GM18873 (cell line): ENCODE measurements around the gene CDAN1.
"Not testable (repeated sequence)": the region's sequence is repeated elsewhere in the genome, so short reads cannot be mapped to it uniquely, and the experiment has no call there.

Experiments
- ATAC-seq: cut with Tn5 transposase; IDR thresholded peaks from one replicate; pipeline ENCODE4 v1.9.1; 2021; ENCODE audit warnings: mild to moderate bottlenecking, moderate library complexity, moderate number of reproducible peaks; ENCODE audit not compliant: unreplicated experiment, low FRiP score

CDAN1 gene

DNA sequence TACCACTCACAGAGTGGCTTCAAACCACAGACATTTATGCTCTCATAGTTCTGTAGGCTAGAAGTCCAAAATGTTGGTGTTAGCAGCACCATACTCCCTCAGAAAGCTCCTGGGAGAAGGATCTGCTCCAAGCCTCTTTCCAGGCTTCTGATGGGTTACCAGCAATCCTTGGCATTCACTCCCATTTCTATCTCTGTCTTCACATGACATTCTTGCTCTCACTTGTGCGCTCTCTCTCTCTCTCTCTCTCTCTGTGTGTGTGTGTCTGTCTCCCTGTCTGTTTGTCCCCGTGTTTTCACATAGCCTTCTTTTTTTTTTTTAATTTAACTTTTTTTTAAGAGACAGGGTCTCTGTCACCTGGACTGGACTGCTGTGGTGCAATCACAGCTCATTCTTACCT is 26.3 kb downstream of the CDAN1 start:
- ATAC-seq = no peak

DNA sequence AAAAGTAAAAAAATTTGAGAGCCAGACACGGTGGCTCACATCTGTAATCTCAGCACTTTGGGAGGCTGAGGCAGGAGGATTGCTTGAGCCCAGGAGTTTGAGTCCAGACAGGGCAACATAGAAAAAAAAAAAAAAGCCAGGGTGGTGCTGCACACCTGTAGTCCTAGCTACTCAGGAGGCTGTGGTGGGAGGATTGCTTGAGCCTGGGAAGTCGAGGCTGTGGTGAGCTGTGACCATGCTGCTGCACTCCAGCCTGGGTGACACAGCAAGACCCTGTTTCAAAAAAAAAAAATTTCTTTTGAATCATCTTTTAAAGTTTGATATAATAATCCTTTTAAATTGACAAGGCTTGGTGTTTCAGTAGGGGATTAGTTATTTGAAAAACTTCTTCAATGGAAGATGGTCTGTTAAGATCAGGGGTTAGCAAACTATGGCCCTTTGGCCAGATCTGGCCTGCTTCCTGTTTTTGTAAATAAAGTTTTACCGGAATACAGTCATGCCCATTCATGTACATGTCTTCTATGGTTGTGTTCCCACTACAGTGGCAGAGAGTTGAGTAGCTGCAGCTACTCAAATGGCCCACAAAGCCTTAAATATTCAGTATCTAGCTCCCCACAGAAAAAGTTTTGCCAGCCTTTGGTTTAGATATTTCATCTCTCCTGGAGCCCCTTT is 28.9 kb downstream of the CDAN1 start:
- no peak for ATAC-seq

DNA sequence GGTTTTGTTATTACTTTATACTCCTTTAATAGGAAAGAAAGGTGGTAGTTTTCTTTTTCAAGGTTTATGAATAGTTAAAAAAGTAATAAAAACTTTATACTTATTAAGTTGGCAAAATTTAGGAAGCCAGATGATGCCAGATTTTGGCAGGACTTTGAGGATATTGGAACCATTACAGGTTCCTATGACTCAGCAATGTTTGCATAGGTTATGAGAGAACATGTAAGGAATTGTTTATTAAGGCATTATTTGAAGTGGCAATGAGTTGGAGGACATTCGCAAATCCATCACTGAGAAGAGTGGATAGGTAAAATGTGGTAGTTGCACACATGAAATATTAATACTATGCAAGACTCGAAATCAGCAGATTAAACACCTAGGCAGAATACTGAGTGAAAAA is 29.9 kb downstream of the CDAN1 start:
- no peak for ATAC-seq

DNA sequence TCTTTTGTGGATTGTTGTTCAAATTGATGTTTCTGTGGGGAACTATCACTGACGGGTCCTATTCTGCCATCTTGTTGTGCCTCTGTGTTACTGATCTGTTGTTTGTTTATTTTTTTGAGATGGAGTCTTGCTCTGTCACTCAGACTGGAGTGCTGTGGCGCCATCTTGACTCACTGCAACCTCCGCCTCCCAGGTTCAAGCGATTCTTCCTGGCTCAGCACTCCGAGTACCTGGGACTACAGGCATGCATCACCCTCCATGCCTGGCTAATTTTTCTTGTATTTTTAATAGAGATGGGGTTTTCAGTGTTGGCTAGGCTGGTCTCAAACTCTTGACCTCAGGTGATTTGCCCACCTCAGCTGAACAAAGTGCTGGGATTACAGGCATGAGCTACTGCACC is 31.6 kb downstream of the CDAN1 start:
- ATAC-seq = no peak

- no peak for ATAC-seq
Measured at GRCh38 chr15:42704492-42704926, 32.4 kb downstream of the CDAN1 start.

DNA sequence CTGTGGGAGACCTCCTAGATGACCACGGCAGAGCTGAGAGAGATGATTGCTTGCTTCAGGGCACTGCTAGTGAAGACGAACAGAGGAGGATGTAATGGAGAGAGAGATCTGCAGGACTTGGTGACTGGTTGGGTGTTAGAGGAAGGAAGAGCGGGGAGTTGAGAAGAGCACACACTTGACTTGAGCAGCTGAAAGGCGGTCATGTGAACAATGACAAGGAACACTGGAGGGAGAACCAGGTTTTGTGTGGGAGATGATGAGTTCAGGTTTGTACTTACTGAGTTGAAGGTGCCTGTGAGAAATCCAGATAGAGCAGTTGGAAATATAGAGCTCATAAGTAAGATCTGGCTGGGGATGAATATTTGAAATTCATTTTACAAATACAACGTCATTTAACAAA is 40.3 kb downstream of the CDAN1 start:
- ATAC-seq = no peak

- no peak for ATAC-seq
Measured at GRCh38 chr15:42695527-42696071, 41.3 kb downstream of the CDAN1 start.

DNA sequence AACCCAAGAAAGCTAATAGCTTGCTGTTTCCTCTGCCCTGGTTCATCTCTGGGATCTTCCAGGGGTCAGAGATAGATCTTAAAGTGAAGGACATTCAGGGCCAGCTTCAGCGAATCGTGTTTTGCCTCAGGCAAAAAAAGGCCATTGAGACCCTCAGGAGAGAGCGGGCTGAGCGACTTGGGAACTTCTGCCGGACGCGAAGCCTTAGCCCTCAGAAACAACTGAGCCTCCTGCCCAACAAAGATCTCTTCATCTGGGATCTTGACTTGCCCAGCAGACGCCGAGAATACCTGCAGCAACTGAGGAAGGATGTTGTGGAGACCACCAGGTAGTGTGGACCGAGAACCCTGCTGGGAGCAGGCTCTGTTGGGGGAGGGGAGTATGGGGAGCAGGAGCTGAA is 42.5 kb downstream of the CDAN1 start:
- ATAC-seq = no peak

- ATAC-seq = no peak
Measured at GRCh38 chr15:42693942-42694341, 43.0 kb downstream of the CDAN1 start.

- no peak for ATAC-seq
Measured at GRCh38 chr15:42693496-42693895, 43.4 kb downstream of the CDAN1 start.

GRCh38 chr15:42692997-42693396 is 43.9 kb downstream of the CDAN1 start:
- ATAC-seq = no peak

GRCh38 chr15:42692536-42692935 is 44.4 kb downstream of the CDAN1 start:
- no peak for ATAC-seq

GRCh38 chr15:42691770-42692169 is 45.2 kb downstream of the CDAN1 start:
- no peak for ATAC-seq

GRCh38 chr15:42691308-42691707 is 45.6 kb downstream of the CDAN1 start:
- no peak for ATAC-seq

GRCh38 chr15:42688301-42688700 is 48.6 kb downstream of the CDAN1 start:
- no peak for ATAC-seq

DNA sequence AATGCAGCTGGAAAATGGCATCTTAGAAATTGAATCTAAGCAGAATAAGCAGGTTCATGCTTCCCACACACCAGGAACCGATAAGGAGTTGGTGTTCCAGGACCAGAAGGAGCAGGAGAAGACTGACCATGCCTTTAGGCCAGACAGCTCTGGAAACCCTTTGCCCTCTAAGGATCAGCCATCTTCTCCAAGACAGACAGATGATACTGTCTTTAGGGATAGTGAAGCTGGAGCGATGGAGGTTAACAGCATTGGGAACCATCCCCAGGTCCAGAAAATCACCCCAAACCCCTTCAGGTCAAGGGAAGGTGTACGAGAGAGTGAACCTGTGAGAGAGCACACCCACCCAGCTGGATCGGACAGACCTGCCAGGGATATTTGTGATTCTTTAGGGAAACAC is 49.2 kb downstream of the CDAN1 start:
- no peak for ATAC-seq

DNA sequence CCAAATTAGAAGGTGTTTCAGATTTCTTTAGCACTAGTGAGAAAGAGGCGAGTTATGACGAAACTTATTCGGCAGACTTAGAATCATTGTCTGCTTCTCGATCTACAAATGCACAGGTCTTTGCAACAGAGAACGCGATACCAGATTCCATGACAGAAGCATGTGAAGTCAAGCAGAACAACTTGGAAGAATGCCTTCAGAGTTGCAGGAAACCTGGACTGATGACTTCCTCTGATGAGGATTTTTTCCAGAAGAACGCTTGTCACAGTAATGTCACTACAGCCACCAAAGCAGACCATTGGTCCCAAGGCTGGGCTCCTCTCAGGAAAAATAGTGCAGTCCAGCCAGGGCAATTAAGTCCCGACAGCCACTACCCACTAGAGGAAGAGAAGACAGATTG is 50.6 kb downstream of the CDAN1 start:
- no peak for ATAC-seq

GRCh38 chr15:42681119-42681518 is 55.8 kb downstream of the CDAN1 start:
- no peak for ATAC-seq

GRCh38 chr15:42680142-42680482 is 56.8 kb downstream of the CDAN1 start:
- ATAC-seq = not testable (repeated sequence)

GRCh38 chr15:42679285-42680141 is 57.4 kb downstream of the CDAN1 start:
- no peak for ATAC-seq

- no peak for ATAC-seq
Measured at GRCh38 chr15:42675021-42675420, 61.9 kb downstream of the CDAN1 start.

DNA sequence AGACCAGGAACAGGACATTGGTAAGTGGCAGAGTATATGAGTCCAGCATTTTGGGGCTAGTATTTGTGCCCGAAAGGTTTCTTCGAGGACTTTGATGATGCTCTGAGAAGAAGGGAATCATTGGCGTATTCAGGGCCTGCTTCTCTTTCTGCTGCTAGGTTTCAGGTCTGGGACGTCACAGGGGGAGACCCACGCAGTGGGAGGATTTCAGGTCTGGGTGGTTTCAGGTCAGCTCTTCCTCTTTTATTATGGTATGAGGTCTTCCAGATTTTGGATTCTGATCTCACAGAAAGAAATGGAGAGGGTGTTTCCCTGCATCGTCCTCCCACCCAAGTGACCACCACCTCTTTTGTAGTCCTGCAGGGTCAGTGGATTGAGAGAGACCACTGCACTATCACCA is 62.5 kb downstream of the CDAN1 start:
- ATAC-seq = no peak
